ENCODE results near the gene CPNE7.

Gene CPNE7

GRCh38 chr16:89576153-89577054, 846 bp downstream of the CPNE7 start:
- Mint-ChIP-seq H3K4me3 (no peak overlapping the region), H3K9me3 (peaks cover 15% of the 10 kb centered on the region), H3K27ac (no peak overlapping the region), H3K27me3 (ENCODE audit: low read depth, poor library complexity) (peaks cover 36% of the 10 kb centered on the region), H3K4me1 (peaks cover 26% of the 10 kb centered on the region), H3K36me3 (ENCODE audit: low read depth) (no peaks in the 10 kb centered on the region)
- no peak for DNase-seq
- no peak for TF ChIP-seq CTCF (IDR thresholded peaks at IDR 0.05)

- H3K9me3 Mint-ChIP-seq = peaks cover 15% of the 10 kb centered on the region
- DNase-seq = no peak
- H3K4me3 Mint-ChIP-seq = no peak overlapping the region
- no peak for TF ChIP-seq CTCF (IDR thresholded peaks at IDR 0.05)
- H3K4me1 Mint-ChIP-seq = peaks cover 19% of the 10 kb centered on the region
- no peaks in the 10 kb centered on the region for H3K36me3 Mint-ChIP-seq (ENCODE audit: low read depth)
- peaks cover 32% of the 10 kb centered on the region for H3K27me3 Mint-ChIP-seq (ENCODE audit: low read depth, poor library complexity)
- no peak overlapping the region for H3K27ac Mint-ChIP-seq
Observed at GRCh38 chr16:89577055-89577759, 1.6 kb downstream of the CPNE7 start.

GRCh38 chr16:89579351-89579750, 3.8 kb downstream of the CPNE7 start:
- no peak for TF ChIP-seq CTCF (IDR thresholded peaks at IDR 0.05)
- Mint-ChIP-seq H3K36me3 (ENCODE audit: low read depth) (no peaks in the 10 kb centered on the region), H3K27ac (no peak overlapping the region), H3K4me3 (no peak overlapping the region), H3K4me1 (no peaks in the 10 kb centered on the region), H3K27me3 (ENCODE audit: low read depth, poor library complexity) (peaks cover 16% of the 10 kb centered on the region), H3K9me3 (peaks cover 15% of the 10 kb centered on the region)
- no peak for DNase-seq

GRCh38 chr16:89581045-89581695, 5.6 kb downstream of the CPNE7 start:
- TF ChIP-seq CTCF (IDR thresholded peaks at IDR 0.05) = no peak
- Mint-ChIP-seq H3K27me3 (ENCODE audit: low read depth, poor library complexity) (peaks cover 1% of the 10 kb centered on the region), H3K36me3 (ENCODE audit: low read depth) (no peaks in the 10 kb centered on the region), H3K9me3 (peaks cover 15% of the 10 kb centered on the region), H3K4me1 (no peaks in the 10 kb centered on the region), H3K4me3 (no peak overlapping the region), H3K27ac (no peak overlapping the region)
- no peak for DNase-seq

- no peaks in the 10 kb centered on the region for H3K36me3 Mint-ChIP-seq (ENCODE audit: low read depth)
- no peaks in the 10 kb centered on the region for H3K4me1 Mint-ChIP-seq
- H3K4me3 Mint-ChIP-seq = no peak overlapping the region
- DNase-seq = no peak
- H3K27me3 Mint-ChIP-seq (ENCODE audit: low read depth, poor library complexity) = no peaks in the 10 kb centered on the region
- H3K9me3 Mint-ChIP-seq = peaks cover 14% of the 10 kb centered on the region
- H3K27ac Mint-ChIP-seq = no peak overlapping the region
- no peak for TF ChIP-seq CTCF (IDR thresholded peaks at IDR 0.05)
Observed at GRCh38 chr16:89581861-89582563, 6.5 kb downstream of the CPNE7 start.
